Inferior parietal cortex (tissue), 1 donor: ENCODE data around the gene PDHB.
A peak's percentile ranks its signal among the peaks of the same experiment; 100 is the strongest.

ENCODE experiments used
- DNase-seq: peaks from one replicate; pipeline ENCODE4 v3.0.0-alpha.2; 2016; ENCODE audit errors: extremely low spot score

PDHB gene

DNA sequence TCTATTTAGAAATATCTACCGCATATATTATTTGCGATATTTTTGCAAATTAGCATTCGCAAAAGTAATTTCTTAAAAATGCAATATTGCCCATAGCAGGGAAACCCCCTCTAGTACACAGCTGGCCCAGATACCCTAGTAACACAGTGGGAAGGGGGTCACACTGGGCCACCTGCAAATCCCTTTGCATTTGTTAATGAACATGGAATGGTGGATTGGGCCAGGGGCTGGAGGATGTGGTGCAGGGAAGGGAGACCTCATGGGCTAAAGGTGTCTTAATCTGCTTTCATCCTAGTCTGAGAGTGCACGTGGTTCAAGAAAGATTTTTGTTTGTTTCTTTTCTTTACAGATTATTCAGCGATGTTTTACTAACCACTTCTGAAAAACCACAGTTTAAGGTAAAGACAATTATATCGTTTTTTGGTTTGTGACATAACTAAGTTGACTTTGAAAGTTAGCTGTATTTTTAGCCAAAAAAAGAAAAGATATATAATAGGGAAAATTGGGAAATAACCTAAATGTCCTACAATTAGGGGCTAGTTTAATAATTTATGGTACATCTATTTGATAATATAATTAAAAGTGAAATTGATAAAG lies 30.0 kb downstream of the PDHB start:
- DNase-seq = no peak

GRCh38 chr3:58398669-58399333 lies 34.8 kb downstream of the PDHB start:
- DNase-seq = no peak

GRCh38 chr3:58394339-58394738 lies 39.3 kb downstream of the PDHB start:
- no peak for DNase-seq

GRCh38 chr3:58392181-58392580 lies 41.5 kb downstream of the PDHB start:
- DNase-seq = no peak

DNA sequence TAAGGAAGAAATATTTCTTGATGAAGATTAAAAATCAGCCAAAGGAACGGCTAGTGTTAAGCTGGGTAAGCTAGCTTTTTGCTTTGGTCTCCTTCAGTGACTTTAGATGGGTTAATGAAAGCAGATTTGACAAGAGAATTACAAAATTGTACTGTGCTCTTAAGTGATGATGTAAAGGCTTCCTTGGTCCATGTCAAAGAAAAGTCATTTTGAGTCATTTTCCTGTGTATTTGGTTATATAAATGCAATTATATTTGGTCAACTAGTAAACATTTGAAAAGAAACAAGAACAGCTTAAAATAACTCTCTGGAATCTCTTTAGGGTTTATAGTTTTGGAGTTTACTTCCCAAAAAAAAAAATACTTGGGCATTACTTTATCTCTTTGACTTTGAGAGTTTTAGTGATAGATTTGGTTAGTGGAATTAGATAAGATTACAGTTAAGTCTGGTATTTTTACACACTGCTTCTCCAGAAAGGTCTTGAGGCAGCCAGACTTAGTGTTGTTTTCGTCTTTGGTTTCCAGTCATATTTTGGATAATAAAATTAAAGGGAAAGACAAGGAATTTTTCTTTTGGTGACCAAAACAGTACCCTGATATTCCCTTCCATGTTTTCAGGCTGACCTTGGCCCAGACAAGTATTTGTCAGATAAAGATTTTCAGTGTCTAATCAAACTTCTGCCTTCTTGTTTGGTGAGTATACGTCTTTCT lies 42.3 kb downstream of the PDHB start:
- DNase-seq = no peak

- peak; percentile 86 for DNase-seq
Measured at GRCh38 chr3:58388550-58389091, 45.0 kb downstream of the PDHB start.

DNA sequence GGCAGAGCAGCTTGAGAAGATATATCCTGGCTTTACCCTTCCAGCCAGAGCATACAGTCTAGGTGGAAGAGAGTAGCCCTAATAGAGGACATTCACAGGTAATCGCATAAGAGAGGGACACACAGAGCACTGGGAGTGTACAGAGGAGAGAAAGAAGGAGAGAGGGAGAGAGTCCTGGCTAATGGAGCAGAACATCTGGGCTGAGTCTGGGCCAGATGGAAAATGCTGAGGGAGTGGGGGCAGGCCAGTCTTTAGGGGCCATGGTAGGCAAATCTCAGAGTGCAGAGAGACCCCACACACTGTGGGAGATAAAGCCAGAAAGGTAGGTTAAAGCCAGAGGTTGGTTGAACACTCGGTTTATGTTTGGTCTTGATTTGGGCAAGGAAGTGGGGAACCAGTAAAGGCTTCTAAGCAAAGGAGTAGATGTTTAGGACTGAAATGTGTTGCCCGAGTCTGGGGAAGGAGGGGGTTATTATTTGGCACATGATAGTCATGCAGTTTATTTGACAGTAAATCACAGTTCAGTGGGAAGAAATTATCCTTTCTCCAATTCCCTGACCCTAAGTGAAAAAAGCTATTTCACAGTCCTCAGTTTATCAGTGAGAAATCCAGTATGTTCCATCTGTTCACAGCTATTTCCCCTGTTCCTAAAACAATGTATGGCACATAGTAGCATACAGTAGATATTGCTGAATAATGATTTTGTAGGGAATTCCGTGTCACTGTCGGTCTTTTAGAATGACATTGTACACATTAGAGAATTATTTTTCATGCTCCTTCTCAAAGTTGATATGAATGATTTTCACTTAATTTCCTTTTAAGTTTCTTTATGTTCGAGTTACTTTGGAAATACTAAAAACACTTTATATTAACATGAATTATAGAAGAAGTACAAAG lies 45.7 kb downstream of the PDHB start:
- no peak for DNase-seq

DNA sequence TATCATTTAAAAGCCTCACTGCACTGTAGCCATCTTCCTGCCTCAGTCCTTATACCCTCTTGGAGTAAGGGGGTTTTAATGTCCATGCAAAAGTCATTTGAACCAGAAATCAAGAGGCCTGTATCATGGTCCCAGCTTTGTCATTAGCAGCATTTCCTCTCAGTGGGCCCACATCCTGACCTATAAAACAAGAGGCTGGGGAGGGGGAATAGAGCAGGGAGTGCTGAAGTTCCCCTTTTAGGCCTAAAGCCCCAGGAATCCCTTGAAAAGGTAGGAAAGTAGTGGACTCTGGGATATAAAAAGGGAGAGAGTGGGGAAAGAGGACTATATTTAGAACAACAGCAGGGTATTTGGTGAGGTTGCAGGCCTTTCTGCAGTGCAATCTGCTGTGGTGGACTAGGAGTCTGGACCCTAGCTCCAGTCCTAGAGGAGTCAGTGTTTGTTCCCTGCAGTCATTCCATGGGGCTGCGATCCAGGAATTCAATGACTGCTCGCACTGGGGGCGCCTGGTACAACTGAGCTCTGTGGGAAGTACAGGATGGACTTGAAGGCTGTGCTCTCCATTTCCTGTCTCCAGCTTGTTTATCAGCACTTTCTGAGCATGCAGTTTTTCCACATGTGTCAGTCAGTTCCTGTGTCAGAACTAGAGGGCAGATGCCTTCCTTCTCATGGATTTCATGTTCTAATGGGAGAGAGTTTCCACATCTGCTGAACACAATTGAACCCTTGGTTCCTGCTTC lies 46.8 kb downstream of the PDHB start:
- DNase-seq = peak; percentile 77

- no peak for DNase-seq
Measured at GRCh38 chr3:58384381-58385090, 49.1 kb downstream of the PDHB start.

DNA sequence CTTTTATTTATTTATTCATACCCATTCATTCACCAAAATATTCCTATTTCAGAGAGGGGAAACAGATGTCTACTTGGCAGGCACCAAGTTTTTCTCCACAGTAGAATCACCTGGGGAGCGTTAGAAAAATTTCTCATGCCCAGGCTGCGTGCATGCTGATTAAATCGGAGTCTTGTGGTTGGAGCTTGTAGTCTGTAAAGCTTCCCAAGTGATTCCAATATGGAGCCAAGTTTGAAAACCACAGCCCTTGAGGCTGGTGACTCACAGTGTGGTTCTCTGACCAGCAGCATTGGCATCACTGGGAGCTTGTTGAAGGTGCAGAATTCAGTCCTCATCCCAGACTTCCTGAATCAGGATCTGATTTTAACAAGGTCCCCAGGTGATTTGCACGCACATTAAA lies 49.7 kb downstream of the PDHB start:
- no peak for DNase-seq

DNA sequence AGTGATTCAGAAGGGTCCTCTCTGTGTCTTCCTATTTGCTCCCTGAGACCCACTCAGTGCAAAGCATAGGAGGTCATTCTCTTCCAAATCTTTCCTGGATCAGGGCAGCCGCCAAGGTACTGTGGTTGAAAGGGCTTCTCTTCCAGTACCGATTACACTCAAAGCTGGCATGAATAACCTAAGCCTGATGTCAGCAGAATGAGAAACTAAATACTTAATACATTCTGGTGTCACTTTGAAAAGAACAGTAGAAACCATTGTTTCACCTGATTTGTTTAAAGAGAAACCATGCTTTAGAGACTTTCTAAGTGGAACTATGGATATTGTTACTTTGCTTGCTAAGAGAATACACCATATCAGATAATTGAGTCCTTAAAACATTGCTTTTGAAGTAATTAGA lies 50.2 kb downstream of the PDHB start:
- no peak for DNase-seq

GRCh38 chr3:58379351-58380073 lies 54.1 kb downstream of the PDHB start:
- no peak for DNase-seq

DNA sequence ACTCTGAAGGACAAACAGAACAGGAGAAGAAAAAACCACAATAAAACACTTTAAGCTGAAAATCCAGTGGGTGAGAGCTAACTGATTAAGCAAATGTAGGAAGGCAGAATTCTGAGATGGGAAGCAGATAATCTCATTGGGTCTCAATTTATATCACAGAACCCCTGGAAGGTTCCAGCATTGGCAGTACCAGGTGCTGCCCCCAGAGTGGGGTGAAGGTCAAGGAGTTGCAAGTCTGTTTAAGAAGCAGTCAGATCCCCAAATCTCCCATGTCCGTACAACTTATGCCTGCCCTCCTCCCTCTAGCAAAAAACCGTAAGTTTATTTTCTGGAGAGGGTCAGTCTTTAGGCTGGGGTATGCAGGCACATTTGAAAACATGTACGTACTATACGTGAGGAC lies 55.9 kb downstream of the PDHB start:
- DNase-seq = no peak
